NCI-H1436 treated with DMSO at 0.1 percent for 48 hours (cell line): ENCODE results near the gene RFPL1.
"Not testable (repeated sequence)": the region's sequence is repeated elsewhere in the genome, so short reads cannot be mapped to it uniquely, and the experiment has no call there.

Experiments
- DNase-seq: peaks from one replicate; lab custom pipeline; 2025; lab: John Stamatoyannopoulos, UW

RFPL1 gene

GRCh38 chr22:29438283-29438682, at the start of gene RFPL1:
Gene RFPL1 (plus strand): TSS chr22:29438583.
- not testable (repeated sequence) for DNase-seq

- no peak for DNase-seq
These were observed 49.7 kb upstream of the RFPL1 start for GRCh38 chr22:29388759-29389090.

GRCh38 chr22:29390270-29390669, 48.1 kb upstream of the RFPL1 start:
- DNase-seq = no peak

DNA sequence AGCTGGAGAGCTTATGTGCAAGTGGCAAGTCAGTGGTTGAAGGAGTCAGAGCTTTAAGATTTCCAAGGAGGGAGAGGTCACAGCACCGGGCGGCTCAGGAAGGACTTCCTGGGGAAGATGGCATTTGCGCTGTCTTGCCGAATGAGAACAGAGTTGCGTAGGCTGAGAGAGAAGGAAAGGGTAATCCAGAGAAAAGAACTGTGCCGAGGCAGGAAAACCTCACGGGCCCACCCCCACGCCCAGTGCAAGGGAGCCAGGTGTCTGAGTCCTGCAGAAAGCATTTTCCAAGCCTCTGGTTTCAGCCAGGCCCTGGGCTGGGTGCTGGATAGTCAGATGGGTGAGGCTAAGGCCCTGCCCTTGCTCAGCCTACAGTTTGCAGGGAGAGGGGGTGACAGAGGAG, 46.8 kb upstream of the RFPL1 start:
- DNase-seq = no peak

- DNase-seq = no peak
These were observed 45.3 kb upstream of the RFPL1 start for GRCh38 chr22:29393019-29393608.

GRCh38 chr22:29394931-29395581, 43.3 kb upstream of the RFPL1 start:
- DNase-seq = peak; percentile 64

GRCh38 chr22:29396126-29396525, 42.3 kb upstream of the RFPL1 start:
- no peak for DNase-seq

- DNase-seq = no peak
These were observed 40.6 kb upstream of the RFPL1 start for GRCh38 chr22:29397791-29398190.

GRCh38 chr22:29400576-29400975, 37.8 kb upstream of the RFPL1 start:
- DNase-seq = no peak

GRCh38 chr22:29401538-29401937, 36.8 kb upstream of the RFPL1 start:
- DNase-seq = not testable (repeated sequence)

DNA sequence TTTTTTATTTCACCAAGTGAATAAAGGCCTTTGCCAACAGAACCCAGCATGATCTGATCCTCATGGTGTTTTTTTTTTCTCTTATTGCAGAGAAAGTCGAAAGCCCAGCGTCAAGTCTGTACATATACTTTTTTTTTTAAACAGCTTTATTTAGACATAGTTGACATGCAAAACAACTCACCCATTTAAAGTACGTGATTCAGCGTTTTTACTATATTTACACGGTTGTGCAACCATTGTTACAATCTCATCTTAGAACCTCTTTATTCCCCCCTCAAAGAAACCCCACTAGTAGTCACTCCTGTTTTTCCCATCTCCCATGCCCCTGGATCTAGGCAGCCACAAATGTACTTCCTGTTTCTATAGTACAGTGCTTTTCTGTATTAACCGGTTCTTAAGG, 29.4 kb upstream of the RFPL1 start:
- DNase-seq = no peak

GRCh38 chr22:29411569-29412211, 26.7 kb upstream of the RFPL1 start:
- DNase-seq = not testable (repeated sequence)

DNA sequence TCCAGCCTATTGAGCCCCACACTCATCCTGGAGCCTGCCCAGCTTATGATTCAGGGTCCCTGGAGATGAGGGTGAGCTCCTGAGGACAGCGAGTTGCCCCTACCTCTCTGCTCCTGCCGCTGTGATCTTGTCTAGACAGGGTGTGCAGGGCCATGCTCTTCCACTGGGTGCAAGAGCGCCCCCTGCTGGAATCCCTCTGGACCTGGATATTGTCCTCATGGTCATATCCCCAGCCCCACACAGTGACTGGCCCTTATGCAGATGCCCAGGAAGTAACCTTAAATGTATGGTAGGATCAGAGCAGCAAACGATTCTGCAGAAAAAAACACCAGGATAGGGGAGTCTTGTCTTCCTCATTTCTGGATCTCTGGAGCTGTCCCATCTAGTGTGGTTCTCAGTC, 25.6 kb upstream of the RFPL1 start:
- DNase-seq = not testable (repeated sequence)

- DNase-seq = not testable (repeated sequence)
These were observed 23.3 kb upstream of the RFPL1 start for GRCh38 chr22:29414951-29415591.

DNA sequence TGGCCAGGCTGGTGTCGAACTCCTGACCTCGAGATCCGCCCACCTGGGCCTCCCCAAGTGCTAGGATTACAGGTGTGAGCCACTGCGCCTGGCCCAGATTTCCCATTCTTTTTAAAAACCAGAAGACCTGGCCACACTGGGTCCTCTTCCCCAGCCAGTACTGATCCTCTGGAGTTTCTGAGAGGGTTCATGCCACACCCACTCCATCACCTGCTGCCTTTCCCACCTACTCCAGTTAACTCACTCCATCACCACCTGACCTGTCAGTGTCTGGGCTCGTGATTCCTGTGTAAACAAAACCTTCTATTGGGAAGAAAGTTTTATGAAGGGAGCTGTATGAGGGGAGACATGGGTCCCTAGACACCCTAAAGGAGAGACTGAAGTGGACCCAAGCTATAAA, 19.7 kb upstream of the RFPL1 start:
- DNase-seq = not testable (repeated sequence)

DNA sequence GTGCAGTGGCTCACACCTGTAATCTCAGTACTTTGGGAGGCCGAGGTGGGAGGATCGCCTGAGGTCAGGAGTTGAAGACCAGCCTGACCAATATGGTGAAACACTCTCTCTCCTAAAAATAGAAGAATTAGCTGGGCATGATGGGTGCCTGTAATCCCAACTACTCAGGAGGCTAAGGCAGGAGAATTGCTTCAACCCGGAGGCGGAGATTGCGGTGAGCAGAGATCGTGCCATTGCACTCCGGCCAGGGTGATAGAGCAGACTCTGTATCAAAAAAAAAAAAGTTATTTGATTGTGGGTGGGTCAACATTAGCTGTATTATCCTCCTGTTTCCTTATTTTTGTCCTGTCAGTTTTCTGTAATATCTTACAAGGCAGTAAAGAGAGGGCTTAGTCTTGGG, 11.9 kb upstream of the RFPL1 start:
- DNase-seq = no peak

- no peak for DNase-seq
These were observed 11.1 kb upstream of the RFPL1 start for GRCh38 chr22:29427176-29427760.

GRCh38 chr22:29431986-29432385, 6.4 kb upstream of the RFPL1 start:
- DNase-seq = no peak

- no peak for DNase-seq
These were observed 4.5 kb upstream of the RFPL1 start for GRCh38 chr22:29433856-29434255.

- no peak for DNase-seq
These were observed 4.1 kb upstream of the RFPL1 start for GRCh38 chr22:29434288-29434687.

GRCh38 chr22:29435236-29436136, 2.9 kb upstream of the RFPL1 start:
- DNase-seq = no peak

- DNase-seq = no peak
These were observed 4.6 kb downstream of the RFPL1 start for GRCh38 chr22:29442976-29443375.
